Thoracic aorta (tissue), 2 donors: Measurements from ENCODE around the gene ISCU. TPM values are rescaled to one million over a fixed set of nuclear protein-coding genes. Genes with fewer than 3 reads are reported as not detected.
A peak's percentile ranks its signal among the peaks of the same experiment; 100 is the strongest.

Experiments
- ATAC-seq: fragments of 150-250 bp; one replicate; pipeline ENCODE4 v1.8.0; 2017; ENCODE audit warnings: low read depth; ENCODE audit not compliant: insufficient number of reproducible peaks, low FRiP score
- DNase-seq: peaks from one replicate; pipeline ENCODE4 v3.0.0-alpha.2; 2020; ENCODE audit warnings: low spot score
- H3K27ac ChIP-seq, 2 donors: fragments of 200-600 bp; sonication (generic); 1 replicate in 1 of 2; 2 replicates in 1 of 2; pipeline ENCODE4 v1.5.1; 2016; ENCODE audit warnings: mild to moderate bottlenecking in 2 of 2, moderate library complexity in 2 of 2
- H3K27me3 ChIP-seq: fragments of 200-600 bp; sonication (generic); replicated peaks from 2 replicates; pipeline ENCODE4 v1.6.0; 2016; ENCODE audit warnings: mild to moderate bottlenecking; ENCODE audit not compliant: insufficient read depth
- H3K36me3 ChIP-seq: fragments of 200-600 bp; sonication (generic); one replicate; pipeline ENCODE4 v1.5.1; 2016
- H3K4me1 ChIP-seq, 2 donors: fragments of 200-600 bp; sonication (generic); 1 replicate in 1 of 2; 2 replicates in 1 of 2; pipeline versions ENCODE4 v1.5.1 to v1.6.0; 2016; ENCODE audit warnings: low read depth in 2 of 2, mild to moderate bottlenecking in 1 of 2; ENCODE audit not compliant: control insufficient read depth in 1 of 2
- H3K4me3 ChIP-seq: fragments of 200-600 bp; sonication (generic); 2 replicates; pipeline ENCODE4 v1.5.1; 2016; ENCODE audit warnings: mild to moderate bottlenecking
- H3K9me3 ChIP-seq: fragments of 200-600 bp; sonication (generic); 2 replicates; pipeline ENCODE4 v1.5.1; 2016
- CTCF ChIP-seq: fragments of 200-600 bp; sonication (generic); IDR thresholded peaks from one replicate; pipeline ENCODE4 v1.5.1; 2019; ENCODE audit warnings: antibody characterized with exemption
- total RNA-seq, 2 donors: library from RNA; depleted of rRNA; stranded (reverse); fragments of >200 nt; gene quantifications; one replicate each; pipeline versions ENCODE4 v1.1.0 to v1.2.3, GENCODE V29; 2016

Gene ISCU
- total RNA-seq, 2 donors from 2014 or later = 144 to 235 TPM

GRCh38 chr12:108566452-108566851 lies 4.1 kb downstream of the ISCU start:
- Histone ChIP-seq H3K36me3 (peaks cover 34% of the 10 kb centered on the region), H3K27ac (peak overlapping the region; percentile 19 to 33), H3K4me3 (no peak overlapping the region), H3K4me1 (peaks cover 14 to 19% of the 10 kb centered on the region in 2 donors), H3K9me3 (no peaks in the 10 kb centered on the region), H3K27me3 (no peaks in the 10 kb centered on the region)
- TF ChIP-seq CTCF = no peak
- ATAC-seq (no peak), DNase-seq (no peak)

GRCh38 chr12:108567406-108568337 lies 5.3 kb downstream of the ISCU start:
- TF ChIP-seq CTCF = no peak

DNA sequence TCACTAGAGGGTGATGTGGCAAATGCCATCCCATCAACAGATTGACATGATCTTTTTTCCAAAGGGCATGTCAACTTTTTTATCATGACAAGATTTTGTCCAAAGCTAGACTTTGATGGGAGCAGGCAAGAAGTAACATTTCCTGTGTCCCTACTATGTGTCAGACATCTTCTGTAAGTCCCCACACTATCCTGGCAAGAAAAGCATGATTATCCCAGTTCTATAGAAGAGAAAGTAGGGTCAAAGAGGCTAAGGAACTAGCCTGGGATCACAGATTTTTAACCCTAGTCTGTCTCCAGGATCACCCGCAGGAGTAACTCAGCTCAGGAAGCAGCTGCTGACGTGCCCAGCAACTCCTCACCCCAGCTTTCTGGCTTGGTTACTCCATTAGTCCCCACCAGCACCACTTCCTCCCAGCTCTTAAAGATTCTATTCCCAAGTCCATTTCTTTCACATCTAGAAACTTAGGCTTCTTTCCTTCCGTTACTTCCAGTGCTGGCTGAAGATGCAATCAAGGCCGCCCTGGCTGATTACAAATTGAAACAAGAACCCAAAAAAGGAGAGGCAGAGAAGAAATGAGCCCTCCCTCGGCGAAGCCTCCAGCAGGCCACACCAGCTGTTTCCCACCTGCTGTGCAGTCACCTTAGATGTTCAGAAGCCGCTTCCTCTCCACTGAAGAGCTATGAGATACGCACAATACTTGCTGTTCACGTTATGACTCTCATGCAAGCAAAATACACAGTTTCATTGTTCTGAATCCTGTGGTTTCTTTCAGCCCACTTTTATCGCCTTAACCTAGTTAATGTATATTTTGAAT lies 6.2 kb downstream of the ISCU start:
- Histone ChIP-seq H3K4me1 (peaks cover 12 to 18% of the 10 kb centered on the region in 2 donors), H3K36me3 (peaks cover 34% of the 10 kb centered on the region)
- DNase-seq = no peak

More at GRCh38 chr12:108567406-108568337, 5.3 kb downstream of the ISCU start:
- DNase-seq (no peak), ATAC-seq (no peak)
- H3K9me3 ChIP-seq = no peaks in the 10 kb centered on the region
- H3K36me3 ChIP-seq = peaks cover 34% of the 10 kb centered on the region
- H3K27me3 ChIP-seq = no peaks in the 10 kb centered on the region
- no peak overlapping the region for H3K27ac ChIP-seq
- no peak overlapping the region for H3K4me3 ChIP-seq
- H3K4me1 ChIP-seq = peaks cover 12 to 19% of the 10 kb centered on the region in 2 donors

GRCh38 chr12:108570743-108571608 lies 8.6 kb downstream of the ISCU start:
- no peak overlapping the region for H3K27ac ChIP-seq
- no peaks in the 10 kb centered on the region for H3K27me3 ChIP-seq
- ATAC-seq = no peak
- H3K4me3 ChIP-seq = no peak overlapping the region
- no peaks in the 10 kb centered on the region for H3K9me3 ChIP-seq
- TF ChIP-seq CTCF = no peak
- DNase-seq = no peak
- H3K36me3 ChIP-seq = peaks cover 24% of the 10 kb centered on the region
- peaks cover 3 to 6% of the 10 kb centered on the region in 2 donors for H3K4me1 ChIP-seq

More for the DNA sequence above, 6.2 kb downstream of the ISCU start:
- ATAC-seq = no peak
- no peak overlapping the region for H3K4me3 ChIP-seq
- TF ChIP-seq CTCF = no peak
- H3K27me3 ChIP-seq = no peaks in the 10 kb centered on the region
- no peaks in the 10 kb centered on the region for H3K9me3 ChIP-seq
- no peak overlapping the region for H3K27ac ChIP-seq
